ENCODE measurements around the gene CEP131.

- TF ChIP-seq CTCF (IDR thresholded peaks at IDR 0.05) (no peak), POLR2AphosphoS5 (IDR thresholded peaks at IDR 0.05) (no peak)
Measured at GRCh38 chr17:81213978-81214377, 8.8 kb downstream of the CEP131 start.

All from sigmoid colon (tissue), 4 donors.